ENCODE measurements around the gene PRCP. TPM values are rescaled to one million over a fixed set of nuclear protein-coding genes. Genes with fewer than 3 reads are reported as not detected.

The PRCP gene
- polyA plus RNA-seq, 1 of the 3 experiments (the other 2 are of a cell fraction): 65.0 TPM

DNA sequence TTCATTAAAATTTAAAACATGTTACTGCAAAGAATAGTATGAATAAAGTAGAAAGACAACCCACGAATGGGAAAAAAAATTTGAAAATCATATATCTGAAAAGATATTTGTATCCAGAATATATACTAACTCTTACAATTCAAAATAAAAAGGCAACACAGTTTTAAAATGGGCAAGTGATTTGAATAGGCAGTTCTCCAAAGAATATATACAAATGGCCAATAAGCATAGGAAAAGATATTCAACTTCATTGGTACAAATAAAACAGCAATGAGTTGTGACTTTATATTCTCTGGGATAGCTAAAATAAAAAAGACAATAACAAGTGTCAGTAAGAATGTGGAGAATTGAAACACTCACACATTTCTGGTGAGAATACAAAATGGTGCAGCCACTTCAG lies 125.0 kb downstream of the PRCP start:
- Histone ChIP-seq H3K4me2 (no peak overlapping the region), H3K36me3 (replicated peaks in 1 of 2; ENCODE audit: control insufficient read depth in 1 of 2, insufficient read depth in 2 of 2, low read length in 1 of 2) (no peaks in the 10 kb centered on the region), H3K9me2 (no peaks in the 10 kb centered on the region), H2AFZ (ENCODE audit: low read depth) (no peak overlapping the region), H3K79me2 (ENCODE audit: insufficient read depth) (no peaks in the 10 kb centered on the region), H3F3A (replicated peaks; ENCODE audit: insufficient read depth) (no peaks in the 10 kb centered on the region), H3K4me1 (ENCODE audit: control insufficient read depth in 1 of 2, insufficient read depth in 2 of 2, low read depth in 1 of 2, low read length in 1 of 2) (no peaks in the 10 kb centered on the region), H3K9ac (no peak overlapping the region), H3K9me3 (no peaks in the 10 kb centered on the region), H3K27me3 (ENCODE audit: insufficient read depth) (no peaks in the 10 kb centered on the region), H4K20me1 (ENCODE audit: insufficient read depth) (no peaks in the 10 kb centered on the region), H3K4me3 (ENCODE audit: low read depth in 2 of 2, low read length in 1 of 2) (no peak overlapping the region), H3K27ac (ENCODE audit: low read depth in 2 of 2, low read length in 1 of 2) (no peak overlapping the region)
- ChIA-PET POLR2A (no interaction called here), CTCF (interaction anchor here (0.9 to 2.4 kb wide), 6 partner anchors 8 to 1785 kb away, joined by 3 to 10 read pairs (median 6); no protein-coding TSS in a partner anchor)
- no peak for DNase-seq
- TF ChIP-seq TCF12 (IDR thresholded peaks at IDR 0.05) (no peak), JUND (IDR thresholded peaks at IDR 0.05) (no peak), NRF1 (IDR thresholded peaks at IDR 0.05; ENCODE audit: low read depth, low read length) (no peak), SMC3 (IDR thresholded peaks at IDR 0.05; ENCODE audit: low read depth, low read length) (no peak), EP300 (IDR thresholded peaks at IDR 0.05; ENCODE audit: borderline replicate concordance in 1 of 2, low read depth in 1 of 2, low read length in 1 of 2) (no peak), MXI1 (IDR thresholded peaks at IDR 0.05; ENCODE audit: low read depth, low read length) (no peak), TAF1 (IDR thresholded peaks at IDR 0.05; ENCODE audit: borderline replicate concordance, low read depth, low read length) (no peak), MEF2A (IDR thresholded peaks at IDR 0.05; ENCODE audit: borderline replicate concordance, low read depth) (no peak), TEAD4 (IDR thresholded peaks at IDR 0.05; ENCODE audit: borderline replicate concordance, insufficient read depth) (no peak), RAD21 (IDR thresholded peaks at IDR 0.05; ENCODE audit: low read length) (no peak)
- 9% methylated on average over 1 of the region's 1 CpG for WGBS (ENCODE audit: low lambda C conversion rate)

Other genes with a start within 250 kb of the PRCP start
- 0.02 and 0.06 TPM in 2 replicates for gene FAM181B, start 166.6 kb downstream of the PRCP start, polyA plus RNA-seq (2012; rRNA removed)
- 4.4 and 4.5 TPM in 2 replicates for gene DDIAS, start 1.3 kb upstream of the PRCP start, polyA plus RNA-seq (2012; rRNA removed)
- gene RAB30, start 171.5 kb upstream of the PRCP start, polyA plus RNA-seq (2012; rRNA removed): 3.3 and 4.5 TPM in 2 replicates

Measured in SK-N-SH (cell line).